GM15510 (cell line): ENCODE measurements around the gene LMBR1.

Experiments
- POLR2A ChIP-seq: IDR thresholded peaks from 3 replicates; pipeline ENCODE4 v1.6.1; 2011; ENCODE audit warnings: borderline replicate concordance; ENCODE audit not compliant: insufficient read length; ENCODE audit errors: extremely low read depth

The LMBR1 gene

GRCh38 chr7:156892821-156893706 is at the start of gene LMBR1:
TSS of gene LMBR1 (minus strand) at chr7:156893183. CDS start at chr7:156892993, 190 bp downstream.
- peak; percentile 88 for TF ChIP-seq POLR2A

GRCh38 chr7:156942708-156943090 is 49.7 kb upstream of the LMBR1 start:
- TF ChIP-seq POLR2A = no peak

GRCh38 chr7:156941393-156942182 is 48.6 kb upstream of the LMBR1 start:
- no peak for TF ChIP-seq POLR2A

- TF ChIP-seq POLR2A = no peak
These were observed 47.6 kb upstream of the LMBR1 start for GRCh38 chr7:156940421-156941122.

- no peak for TF ChIP-seq POLR2A
These were observed 42.3 kb upstream of the LMBR1 start for GRCh38 chr7:156935250-156935649.

- TF ChIP-seq POLR2A = no peak
These were observed 39.0 kb upstream of the LMBR1 start for GRCh38 chr7:156932006-156932405.

- no peak for TF ChIP-seq POLR2A
These were observed 37.0 kb upstream of the LMBR1 start for GRCh38 chr7:156929789-156930539.

- TF ChIP-seq POLR2A = no peak
These were observed 35.4 kb upstream of the LMBR1 start for GRCh38 chr7:156928406-156928747.

- no peak for TF ChIP-seq POLR2A
These were observed 34.8 kb upstream of the LMBR1 start for GRCh38 chr7:156927571-156928405.

GRCh38 chr7:156920076-156920475 is 27.1 kb upstream of the LMBR1 start:
- TF ChIP-seq POLR2A = no peak

GRCh38 chr7:156919132-156919713 is 26.2 kb upstream of the LMBR1 start:
- no peak for TF ChIP-seq POLR2A

GRCh38 chr7:156918635-156919034 is 25.7 kb upstream of the LMBR1 start:
- TF ChIP-seq POLR2A = no peak

- no peak for TF ChIP-seq POLR2A
These were observed 14.7 kb upstream of the LMBR1 start for GRCh38 chr7:156907656-156908055.
